Tibial nerve (tissue), 3 donors: ENCODE results near the gene TMF1.

ENCODE experiments used
- POLR2A ChIP-seq, 2 donors: fragments of 450-650 bp; IDR thresholded peaks; one replicate each; pipeline ENCODE4 v1.6.1; 2017; ENCODE audit warnings: antibody characterized with exemption in 2 of 2, mild to moderate bottlenecking in 2 of 2, moderate library complexity in 2 of 2
- TF ChIP-seq, protein P1 (sequence below), 5 experiments: fragments of 200-600 bp in 3 of 5; fragments of 450-650 bp in 2 of 5; sonication (generic) in 3 of 5; IDR thresholded peaks; one replicate each; pipeline ENCODE4 v1.5.1; 2016 to 2019; ENCODE audit warnings: antibody characterized with exemption in 5 of 5, mild to moderate bottlenecking in 3 of 5, moderate library complexity in 2 of 5

DNA sequence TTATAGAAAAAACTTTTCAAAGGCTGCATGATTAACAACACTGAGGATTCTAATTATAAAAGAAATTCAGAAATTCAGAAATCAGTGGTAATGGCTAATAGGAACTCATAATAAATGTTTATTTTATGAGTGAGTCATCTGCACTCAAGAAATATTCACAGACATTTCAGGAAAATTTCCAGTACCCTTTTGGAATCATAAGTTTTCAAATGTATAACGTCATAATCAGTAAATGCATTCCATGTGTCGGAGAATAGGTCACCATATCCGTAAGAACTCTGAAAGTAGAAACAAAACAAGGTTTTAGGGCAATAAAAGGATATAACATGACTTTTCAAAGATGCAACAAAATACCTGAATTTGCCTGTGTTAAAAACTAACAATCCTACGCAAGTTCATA lies 63.4 kb downstream of the TMF1 start:
- TF ChIP-seq, protein P1, sequence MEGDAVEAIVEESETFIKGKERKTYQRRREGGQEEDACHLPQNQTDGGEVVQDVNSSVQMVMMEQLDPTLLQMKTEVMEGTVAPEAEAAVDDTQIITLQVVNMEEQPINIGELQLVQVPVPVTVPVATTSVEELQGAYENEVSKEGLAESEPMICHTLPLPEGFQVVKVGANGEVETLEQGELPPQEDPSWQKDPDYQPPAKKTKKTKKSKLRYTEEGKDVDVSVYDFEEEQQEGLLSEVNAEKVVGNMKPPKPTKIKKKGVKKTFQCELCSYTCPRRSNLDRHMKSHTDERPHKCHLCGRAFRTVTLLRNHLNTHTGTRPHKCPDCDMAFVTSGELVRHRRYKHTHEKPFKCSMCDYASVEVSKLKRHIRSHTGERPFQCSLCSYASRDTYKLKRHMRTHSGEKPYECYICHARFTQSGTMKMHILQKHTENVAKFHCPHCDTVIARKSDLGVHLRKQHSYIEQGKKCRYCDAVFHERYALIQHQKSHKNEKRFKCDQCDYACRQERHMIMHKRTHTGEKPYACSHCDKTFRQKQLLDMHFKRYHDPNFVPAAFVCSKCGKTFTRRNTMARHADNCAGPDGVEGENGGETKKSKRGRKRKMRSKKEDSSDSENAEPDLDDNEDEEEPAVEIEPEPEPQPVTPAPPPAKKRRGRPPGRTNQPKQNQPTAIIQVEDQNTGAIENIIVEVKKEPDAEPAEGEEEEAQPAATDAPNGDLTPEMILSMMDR (IDR thresholded peaks at IDR 0.05), result no peak
- TF ChIP-seq POLR2A (IDR thresholded peaks at IDR 0.05), result no peak
